ENCODE results near the gene TPD52L1. TPM values are rescaled to one million over a fixed set of nuclear protein-coding genes. Genes with fewer than 3 reads are reported as not detected.

TPD52L1 gene
- total and polyA plus RNA-seq, 10 of the 15 experiments (the other 5 are each of a cell fraction or from before 2014, with no cell fraction given), result 0.03 to 2.6 (median 0.16) TPM; not detected in 3

DNA sequence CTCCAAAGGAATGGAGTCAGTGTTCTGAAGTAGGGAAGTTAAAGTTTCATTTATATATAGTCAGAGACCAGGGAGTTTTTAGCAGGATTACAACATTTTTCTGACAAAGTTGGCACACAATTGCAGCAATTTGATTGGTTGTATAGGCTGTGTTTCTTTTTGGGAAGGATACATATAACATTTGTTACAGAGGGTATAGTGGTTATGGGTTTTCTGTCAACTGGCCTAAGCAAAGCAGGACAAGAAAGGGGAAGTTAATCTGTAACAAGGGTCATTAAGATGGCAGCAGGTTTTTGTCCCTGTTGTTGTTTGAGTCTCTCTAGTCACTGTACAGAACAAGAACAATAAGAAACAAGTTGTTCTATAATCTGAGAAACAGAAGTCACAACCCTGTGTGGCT is 41.4 kb downstream of the TPD52L1 start (continued):
- no peak for TF ChIP-seq ZNF384 (IDR thresholded peaks at IDR 0.05; ENCODE audit: borderline replicate concordance, low read depth, low read length)
- no peak for TF ChIP-seq SMARCA5 (IDR thresholded peaks at IDR 0.05)
- TF ChIP-seq RFX5 (IDR thresholded peaks at IDR 0.05; ENCODE audit: low read depth, low read length), result no peak
- TF ChIP-seq SIN3A (IDR thresholded peaks at IDR 0.05; ENCODE audit: low read depth, low read length), result no peak

DNA sequence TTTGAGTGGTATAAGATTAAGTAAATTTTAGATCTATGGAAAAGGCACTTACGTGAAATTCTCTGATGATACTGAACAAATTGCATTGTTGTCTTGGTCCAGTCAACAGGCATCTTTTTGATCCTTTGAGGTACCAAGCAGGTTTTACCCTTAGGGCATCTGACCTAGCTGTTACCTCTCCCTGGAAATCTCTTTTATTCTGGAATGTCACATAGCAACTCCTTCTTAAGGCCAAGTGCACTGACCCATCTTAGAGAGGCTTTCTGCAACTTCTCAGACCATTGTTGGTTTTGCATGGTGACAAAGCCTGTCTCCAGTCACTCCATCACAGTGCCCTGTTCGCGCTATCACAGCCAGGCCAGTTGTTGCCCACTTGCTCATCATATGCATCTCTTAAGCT is 42.0 kb downstream of the TPD52L1 start:
- intact Hi-C loops (cut with micrococcal nuclease; ENCODE audit: unreplicated experiment) (loop anchor here (10.0 kb wide), 1 partner anchor 569 kb away; no protein-coding TSS in a partner anchor), in situ Hi-C loops (cut with MboI) (no loop called here)
- BruUV-seq (replicated peaks), result no TSS peak
- Histone ChIP-seq H4K20me1 (ENCODE audit: control insufficient read depth, insufficient read depth) (no peaks in the 10 kb centered on the region), H3K27me3 (replicated peaks in 1 of 2; ENCODE audit: control insufficient read depth in 2 of 2, insufficient read depth in 2 of 2, low read length in 1 of 2) (no peaks in the 10 kb centered on the region), H3K27ac (ENCODE audit: control insufficient read depth, insufficient read depth) (no peak overlapping the region), H3K4me2 (ENCODE audit: control insufficient read depth, insufficient read depth) (no peak overlapping the region), H3K9ac (ENCODE audit: control insufficient read depth, insufficient read depth, low read length) (no peak overlapping the region), H3K36me3 (ENCODE audit: control insufficient read depth in 2 of 2, insufficient read depth in 2 of 2, low read length in 1 of 2) (no peaks in the 10 kb centered on the region), H3K9me3 (replicated peaks; ENCODE audit: control insufficient read depth, insufficient read depth, low read length) (no peaks in the 10 kb centered on the region), H3K4me3 (no peak overlapping the region), H2AFZ (ENCODE audit: control insufficient read depth, low read depth, low read length) (no peak overlapping the region), H3K79me2 (ENCODE audit: control insufficient read depth, insufficient read depth, low read length) (no peaks in the 10 kb centered on the region), H3K4me1 (ENCODE audit: control insufficient read depth, insufficient read depth, low read length) (no peaks in the 10 kb centered on the region)
- POLR2A ChIA-PET, result no interaction called here
- ATAC-seq (no peak), FAIRE-seq (no peak), DNase-seq (ENCODE audit: low read depth, low spot score) (no peak)
- CTCF ChIA-PET, result interaction anchor here (1.8 kb wide), 1 partner anchor 20 kb away, joined by 4 read pairs; no protein-coding TSS in a partner anchor
- SMC1A ChIA-PET (ENCODE audit: uncharacterized antibody, unreplicated experiment), result no interaction called here
- RAD21 ChIA-PET (ENCODE audit: unreplicated experiment), result no interaction called here
- TF ChIP-seq, protein P1, sequence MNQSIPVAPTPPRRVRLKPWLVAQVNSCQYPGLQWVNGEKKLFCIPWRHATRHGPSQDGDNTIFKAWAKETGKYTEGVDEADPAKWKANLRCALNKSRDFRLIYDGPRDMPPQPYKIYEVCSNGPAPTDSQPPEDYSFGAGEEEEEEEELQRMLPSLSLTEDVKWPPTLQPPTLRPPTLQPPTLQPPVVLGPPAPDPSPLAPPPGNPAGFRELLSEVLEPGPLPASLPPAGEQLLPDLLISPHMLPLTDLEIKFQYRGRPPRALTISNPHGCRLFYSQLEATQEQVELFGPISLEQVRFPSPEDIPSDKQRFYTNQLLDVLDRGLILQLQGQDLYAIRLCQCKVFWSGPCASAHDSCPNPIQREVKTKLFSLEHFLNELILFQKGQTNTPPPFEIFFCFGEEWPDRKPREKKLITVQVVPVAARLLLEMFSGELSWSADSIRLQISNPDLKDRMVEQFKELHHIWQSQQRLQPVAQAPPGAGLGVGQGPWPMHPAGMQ (IDR thresholded peaks at IDR 0.05; ENCODE audit: borderline replicate concordance), result no peak
- TF ChIP-seq ZBTB11 (CRISPR knock-in tag; IDR thresholded peaks at IDR 0.05) (no peak), ZNF24 (IDR thresholded peaks at IDR 0.05) (no peak), NRF1 (conservative IDR thresholded peaks at IDR 0.05; ENCODE audit: low read depth, low read length) (no peak), STAT3 (IDR thresholded peaks at IDR 0.05; ENCODE audit: low read depth, low read length) (no peak), KDM1A (IDR thresholded peaks at IDR 0.05; ENCODE audit: borderline replicate concordance) (no peak), MLLT1 (IDR thresholded peaks at IDR 0.05) (no peak), ZBED1 (IDR thresholded peaks at IDR 0.05; ENCODE audit: borderline replicate concordance) (no peak)
- 79% methylated on average over 3 of the region's 3 CpGs for WGBS (ENCODE audit: insufficient coverage, insufficient replicate concordance, low lambda C conversion rate, missing lambda C conversion rate)

All from GM12878 (cell line).